Heart left ventricle (tissue), 13 donors: ENCODE measurements around the gene TUBD1.

Experiments used
- CTCF ChIP-seq, 12 donors: fragments of 200-600 bp; sonication (generic) in 4 of 12; IDR thresholded peaks; one replicate each; pipeline versions ENCODE4 v1.5.0 to v1.8.0; 2018 to 2022; ENCODE audit warnings: antibody characterized with exemption in 12 of 12, mild to moderate bottlenecking in 5 of 12
- POLR2A ChIP-seq, 2 donors: fragments of 450-650 bp; IDR thresholded peaks; one replicate each; pipeline ENCODE4 v1.6.1; 2017; ENCODE audit warnings: antibody characterized with exemption in 2 of 2, mild to moderate bottlenecking in 2 of 2, moderate library complexity in 2 of 2
- donor health status: ischemic (EF 13 %, LVEDD 7.1; RV severe dilation, severe dysfunction).
- donor health status: DM: no; HTN: yes; CAD: no.
- donor health status: DM: no; HTN: no; CAD: no.
- donor health status: ischemic (EF 25% LVEDD 6.9; RV normal size, moderate dysfunction).
- donor health status: ischemic (EF 25% LVEDD 5.7; RV mildly dilated, moderate dysfunction).
- donor health status: ischemic (EF 35%, LVEDD 5.7; RV mildly dilated, moderate dysfunction).
- donor health status: nonischemic (EF 11% LVEDD 7.7; RV severe dilation, severe dysfunction).
- donor health status: DM: yes; HTN: yes; CAD: no.
- donor health status: PGD.
- donor health status: ischemic (EF 29% LVEDD 5.4; RV normal size, mild dysfunction).
- donor health status: nonischemic (EF 23%, LVEDD 6.1; RV moderate dilation, normal function).

GRCh38 chr17:59826706-59827453, 65.9 kb downstream of the TUBD1 start:
- TF ChIP-seq CTCF (IDR thresholded peaks at IDR 0.05) (no peak), POLR2A (IDR thresholded peaks at IDR 0.05) (no peak)
